Loucy (cell line): Measurements from ENCODE around the gene CSGALNACT2.

Experiments used
- H2AFZ ChIP-seq: fragments of 200-600 bp; sonication (generic); 2 replicates; pipeline ENCODE4 v1.6.0; 2016; ENCODE audit warnings: antibody characterized with exemption, mild to moderate bottlenecking, low read length, moderate library complexity
- H3F3A ChIP-seq: fragments of 200-600 bp; 2 replicates; pipeline ENCODE4 v1.6.0; 2016; ENCODE audit warnings: antibody characterized with exemption, low read depth, mild to moderate bottlenecking
- H3K27me3 ChIP-seq: fragments of 200-600 bp; sonication (generic); 2 replicates; pipeline ENCODE4 v1.6.1; 2014; ENCODE audit warnings: low read length, mild to moderate bottlenecking; ENCODE audit not compliant: insufficient read depth, poor library complexity, severe bottlenecking
- H3K36me3 ChIP-seq: fragments of 200-600 bp; sonication (generic); 2 replicates; pipeline ENCODE4 v1.6.1; 2016; ENCODE audit warnings: low read length; ENCODE audit not compliant: insufficient read depth
- H3K4me1 ChIP-seq: fragments of 200-600 bp; sonication (generic); 2 replicates; pipeline ENCODE4 v1.5.1; 2014; ENCODE audit warnings: low read length, mild to moderate bottlenecking; ENCODE audit not compliant: insufficient read depth, poor library complexity, severe bottlenecking
- H3K4me2 ChIP-seq: fragments of 200-600 bp; sonication (generic); 2 replicates; pipeline ENCODE4 v1.6.0; 2014; ENCODE audit warnings: antibody characterized with exemption, low read length, low read depth, mild to moderate bottlenecking; ENCODE audit not compliant: poor library complexity, severe bottlenecking
- H3K4me3 ChIP-seq: fragments of 200-600 bp; sonication (generic); 2 replicates; pipeline ENCODE4 v1.5.1; 2014; ENCODE audit warnings: low read length, mild to moderate bottlenecking, mixed read lengths; ENCODE audit not compliant: poor library complexity, severe bottlenecking
- H3K79me2 ChIP-seq: fragments of 200-600 bp; sonication (generic); 2 replicates; pipeline ENCODE4 v1.6.1; 2014; ENCODE audit warnings: low read length; ENCODE audit not compliant: insufficient read depth
- H3K9ac ChIP-seq: fragments of 200-600 bp; sonication (generic); 2 replicates; pipeline ENCODE4 v1.6.0; 2014; ENCODE audit warnings: mild to moderate bottlenecking, low read depth, low read length, moderate library complexity; ENCODE audit not compliant: poor library complexity, severe bottlenecking
- H3K9me2 ChIP-seq: fragments of 200-600 bp; sonication (generic); replicated peaks from 2 replicates; pipeline ENCODE4 v1.6.1; 2016; ENCODE audit warnings: low read depth, low read length, mixed read lengths
- H3K9me3 ChIP-seq: fragments of 200-600 bp; sonication (generic); 2 replicates; pipeline ENCODE4 v1.6.1; 2014; ENCODE audit warnings: mild to moderate bottlenecking, antibody characterized with exemption, low read length, low read depth; ENCODE audit not compliant: insufficient read depth
- H4K20me1 ChIP-seq: fragments of 200-600 bp; sonication (generic); 2 replicates; pipeline ENCODE4 v1.6.0; 2014; ENCODE audit warnings: antibody characterized with exemption, low read length, mild to moderate bottlenecking; ENCODE audit not compliant: insufficient read depth, poor library complexity, severe bottlenecking
- CTCF ChIP-seq: fragments of 200-600 bp; sonication (generic); conservative IDR thresholded peaks from 2 replicates; pipeline ENCODE4 v1.5.1; 2014; ENCODE audit warnings: mild to moderate bottlenecking, antibody characterized with exemption, low read length
- EZH2phosphoT487 ChIP-seq: fragments of 200-600 bp; IDR thresholded peaks from 2 replicates; pipeline ENCODE4 v1.6.1; 2018; ENCODE audit warnings: antibody characterized with exemption, mild to moderate bottlenecking, moderate library complexity, borderline replicate concordance

The CSGALNACT2 gene

GRCh38 chr10:43106256-43107091 is 31.8 kb upstream of the CSGALNACT2 start:
- no peaks in the 10 kb centered on the region for H3K36me3 ChIP-seq
- H3K9me2 ChIP-seq = no peaks in the 10 kb centered on the region
- no peaks in the 10 kb centered on the region for H3F3A ChIP-seq
- no peak overlapping the region for H3K9ac ChIP-seq
- H2AFZ ChIP-seq = no peak overlapping the region
- no peaks in the 10 kb centered on the region for H3K27me3 ChIP-seq
- no peaks in the 10 kb centered on the region for H3K79me2 ChIP-seq
- no peak overlapping the region for H3K4me3 ChIP-seq
- TF ChIP-seq EZH2phosphoT487 (no peak), CTCF (no peak)
- H3K9me3 ChIP-seq = no peaks in the 10 kb centered on the region
- no peaks in the 10 kb centered on the region for H4K20me1 ChIP-seq
- H3K4me2 ChIP-seq = no peak overlapping the region
- H3K4me1 ChIP-seq = peaks cover 12% of the 10 kb centered on the region

- H3K27me3 ChIP-seq = no peaks in the 10 kb centered on the region
- H4K20me1 ChIP-seq = no peaks in the 10 kb centered on the region
- H3K36me3 ChIP-seq = no peaks in the 10 kb centered on the region
- H3K9me2 ChIP-seq = no peaks in the 10 kb centered on the region
- H3F3A ChIP-seq = no peaks in the 10 kb centered on the region
- H3K4me3 ChIP-seq = no peak overlapping the region
- H3K9ac ChIP-seq = no peak overlapping the region
- no peaks in the 10 kb centered on the region for H3K79me2 ChIP-seq
- H3K4me1 ChIP-seq = peaks cover 12% of the 10 kb centered on the region
- TF ChIP-seq EZH2phosphoT487 (no peak), CTCF (no peak)
- H2AFZ ChIP-seq = no peak overlapping the region
- no peaks in the 10 kb centered on the region for H3K9me3 ChIP-seq
- H3K4me2 ChIP-seq = no peak overlapping the region
These were observed 29.3 kb upstream of the CSGALNACT2 start for GRCh38 chr10:43108951-43109350.

GRCh38 chr10:43109671-43110249 is 28.5 kb upstream of the CSGALNACT2 start:
- no peaks in the 10 kb centered on the region for H4K20me1 ChIP-seq
- peaks cover 12% of the 10 kb centered on the region for H3K4me1 ChIP-seq
- H3K27me3 ChIP-seq = no peaks in the 10 kb centered on the region
- H3K79me2 ChIP-seq = no peaks in the 10 kb centered on the region
- H3F3A ChIP-seq = no peaks in the 10 kb centered on the region
- H3K4me3 ChIP-seq = no peak overlapping the region
- no peaks in the 10 kb centered on the region for H3K9me3 ChIP-seq
- no peak overlapping the region for H2AFZ ChIP-seq
- no peak overlapping the region for H3K9ac ChIP-seq
- H3K36me3 ChIP-seq = no peaks in the 10 kb centered on the region
- no peaks in the 10 kb centered on the region for H3K9me2 ChIP-seq
- TF ChIP-seq CTCF = no peak
- TF ChIP-seq EZH2phosphoT487 = no peak
- no peak overlapping the region for H3K4me2 ChIP-seq
